ENCODE measurements around the gene PEX16.

Gene PEX16

GRCh38 chr11:45939836-45940235 lies 22.2 kb upstream of the PEX16 start:
- Histone ChIP-seq H3K4me3 (ENCODE audit: low read depth in 1 of 2, low read length in 2 of 2) (no peak overlapping the region), H3K9ac (ENCODE audit: low read length) (no peak overlapping the region), H3K27me3 (ENCODE audit: control insufficient read depth in 1 of 2, insufficient read depth in 2 of 2, low read length in 2 of 2) (no peaks in the 10 kb centered on the region), H3K9me3 (ENCODE audit: low read length) (no peaks in the 10 kb centered on the region), H3K36me3 (ENCODE audit: insufficient read depth, low read length) (peaks cover 52% of the 10 kb centered on the region), H3K27ac (ENCODE audit: low read depth, low read length) (no peak overlapping the region), H3K4me1 (ENCODE audit: insufficient read depth, low read length) (no peaks in the 10 kb centered on the region)

- no peaks in the 10 kb centered on the region for H3K27me3 ChIP-seq (ENCODE audit: control insufficient read depth in 1 of 2, insufficient read depth in 2 of 2, low read length in 2 of 2)
- H3K4me1 ChIP-seq (ENCODE audit: insufficient read depth, low read length), result peaks cover 6% of the 10 kb centered on the region
- H3K9ac ChIP-seq (ENCODE audit: low read length), result no peak overlapping the region
- no peak overlapping the region for H3K27ac ChIP-seq (ENCODE audit: low read depth, low read length)
- H3K4me3 ChIP-seq (ENCODE audit: low read depth in 1 of 2, low read length in 2 of 2), result no peak overlapping the region
- H3K9me3 ChIP-seq (ENCODE audit: low read length), result no peaks in the 10 kb centered on the region
- H3K36me3 ChIP-seq (ENCODE audit: insufficient read depth, low read length), result peaks cover 59% of the 10 kb centered on the region
These were observed 20.2 kb upstream of the PEX16 start for GRCh38 chr11:45937916-45938315.

- H3K4me1 ChIP-seq (ENCODE audit: insufficient read depth, low read length), result peaks cover 6% of the 10 kb centered on the region
- H3K27me3 ChIP-seq (ENCODE audit: control insufficient read depth in 1 of 2, insufficient read depth in 2 of 2, low read length in 2 of 2), result no peaks in the 10 kb centered on the region
- no peak overlapping the region for H3K27ac ChIP-seq (ENCODE audit: low read depth, low read length)
- H3K4me3 ChIP-seq (ENCODE audit: low read depth in 1 of 2, low read length in 2 of 2), result no peak overlapping the region
- no peaks in the 10 kb centered on the region for H3K9me3 ChIP-seq (ENCODE audit: low read length)
- peaks cover 55% of the 10 kb centered on the region for H3K36me3 ChIP-seq (ENCODE audit: insufficient read depth, low read length)
- no peak overlapping the region for H3K9ac ChIP-seq (ENCODE audit: low read length)
These were observed 18.9 kb upstream of the PEX16 start for GRCh38 chr11:45936511-45937054.

- no peak overlapping the region for H3K27ac ChIP-seq (ENCODE audit: low read depth, low read length)
These were observed 17.8 kb upstream of the PEX16 start for GRCh38 chr11:45935349-45936064.

GRCh38 chr11:45934580-45935318 lies 17.1 kb upstream of the PEX16 start:
- Histone ChIP-seq H3K36me3 (ENCODE audit: insufficient read depth, low read length) (peaks cover 60% of the 10 kb centered on the region), H3K9ac (ENCODE audit: low read length) (no peak overlapping the region), H3K27me3 (ENCODE audit: control insufficient read depth in 1 of 2, insufficient read depth in 2 of 2, low read length in 2 of 2) (no peaks in the 10 kb centered on the region), H3K4me3 (ENCODE audit: low read depth in 1 of 2, low read length in 2 of 2) (no peak overlapping the region), H3K4me1 (ENCODE audit: insufficient read depth, low read length) (peaks cover 6% of the 10 kb centered on the region), H3K27ac (ENCODE audit: low read depth, low read length) (no peak overlapping the region), H3K9me3 (ENCODE audit: low read length) (no peaks in the 10 kb centered on the region)

More at GRCh38 chr11:45935349-45936064, 17.8 kb upstream of the PEX16 start:
- Histone ChIP-seq H3K9ac (ENCODE audit: low read length) (no peak overlapping the region), H3K9me3 (ENCODE audit: low read length) (no peaks in the 10 kb centered on the region), H3K36me3 (ENCODE audit: insufficient read depth, low read length) (peaks cover 60% of the 10 kb centered on the region), H3K4me3 (ENCODE audit: low read depth in 1 of 2, low read length in 2 of 2) (no peak overlapping the region), H3K27me3 (ENCODE audit: control insufficient read depth in 1 of 2, insufficient read depth in 2 of 2, low read length in 2 of 2) (no peaks in the 10 kb centered on the region), H3K4me1 (ENCODE audit: insufficient read depth, low read length) (peaks cover 6% of the 10 kb centered on the region)

GRCh38 chr11:45933846-45934579 lies 16.3 kb upstream of the PEX16 start:
- Histone ChIP-seq H3K9ac (ENCODE audit: low read length) (no peak overlapping the region), H3K27ac (ENCODE audit: low read depth, low read length) (no peak overlapping the region), H3K4me3 (ENCODE audit: low read depth in 1 of 2, low read length in 2 of 2) (no peak overlapping the region), H3K4me1 (ENCODE audit: insufficient read depth, low read length) (peaks cover 6% of the 10 kb centered on the region), H3K9me3 (ENCODE audit: low read length) (no peaks in the 10 kb centered on the region), H3K36me3 (ENCODE audit: insufficient read depth, low read length) (peaks cover 60% of the 10 kb centered on the region), H3K27me3 (ENCODE audit: control insufficient read depth in 1 of 2, insufficient read depth in 2 of 2, low read length in 2 of 2) (no peaks in the 10 kb centered on the region)

GRCh38 chr11:45933131-45933831 lies 15.6 kb upstream of the PEX16 start:
- no peaks in the 10 kb centered on the region for H3K9me3 ChIP-seq (ENCODE audit: low read length)
- no peaks in the 10 kb centered on the region for H3K27me3 ChIP-seq (ENCODE audit: control insufficient read depth in 1 of 2, insufficient read depth in 2 of 2, low read length in 2 of 2)
- H3K4me1 ChIP-seq (ENCODE audit: insufficient read depth, low read length), result peaks cover 6% of the 10 kb centered on the region
- H3K9ac ChIP-seq (ENCODE audit: low read length), result no peak overlapping the region
- peaks cover 57% of the 10 kb centered on the region for H3K36me3 ChIP-seq (ENCODE audit: insufficient read depth, low read length)
- H3K27ac ChIP-seq (ENCODE audit: low read depth, low read length), result no peak overlapping the region
- no peak overlapping the region for H3K4me3 ChIP-seq (ENCODE audit: low read depth in 1 of 2, low read length in 2 of 2)

GRCh38 chr11:45932217-45932616 lies 14.5 kb upstream of the PEX16 start:
- Histone ChIP-seq H3K9me3 (ENCODE audit: low read length) (no peaks in the 10 kb centered on the region), H3K36me3 (ENCODE audit: insufficient read depth, low read length) (peaks cover 49% of the 10 kb centered on the region), H3K4me3 (ENCODE audit: low read depth in 1 of 2, low read length in 2 of 2) (no peak overlapping the region), H3K4me1 (ENCODE audit: insufficient read depth, low read length) (peaks cover 6% of the 10 kb centered on the region), H3K27me3 (ENCODE audit: control insufficient read depth in 1 of 2, insufficient read depth in 2 of 2, low read length in 2 of 2) (no peaks in the 10 kb centered on the region), H3K9ac (ENCODE audit: low read length) (no peak overlapping the region), H3K27ac (ENCODE audit: low read depth, low read length) (no peak overlapping the region)

- no peak overlapping the region for H3K4me3 ChIP-seq (ENCODE audit: low read depth in 1 of 2, low read length in 2 of 2)
- no peaks in the 10 kb centered on the region for H3K9me3 ChIP-seq (ENCODE audit: low read length)
- H3K4me1 ChIP-seq (ENCODE audit: insufficient read depth, low read length), result peaks cover 6% of the 10 kb centered on the region
- no peak overlapping the region for H3K9ac ChIP-seq (ENCODE audit: low read length)
- no peak overlapping the region for H3K27ac ChIP-seq (ENCODE audit: low read depth, low read length)
- H3K36me3 ChIP-seq (ENCODE audit: insufficient read depth, low read length), result peaks cover 45% of the 10 kb centered on the region
- H3K27me3 ChIP-seq (ENCODE audit: control insufficient read depth in 1 of 2, insufficient read depth in 2 of 2, low read length in 2 of 2), result no peaks in the 10 kb centered on the region
These were observed 14.1 kb upstream of the PEX16 start for GRCh38 chr11:45931739-45932138.

GRCh38 chr11:45930951-45931570 lies 13.4 kb upstream of the PEX16 start:
- Histone ChIP-seq H3K36me3 (ENCODE audit: insufficient read depth, low read length) (peaks cover 41% of the 10 kb centered on the region), H3K9me3 (ENCODE audit: low read length) (no peaks in the 10 kb centered on the region), H3K9ac (ENCODE audit: low read length) (no peak overlapping the region), H3K4me3 (ENCODE audit: low read depth in 1 of 2, low read length in 2 of 2) (no peak overlapping the region), H3K27me3 (ENCODE audit: control insufficient read depth in 1 of 2, insufficient read depth in 2 of 2, low read length in 2 of 2) (no peaks in the 10 kb centered on the region), H3K27ac (ENCODE audit: low read depth, low read length) (no peak overlapping the region), H3K4me1 (ENCODE audit: insufficient read depth, low read length) (peaks cover 6% of the 10 kb centered on the region)

Data from muscle layer of colon (tissue), 2 donors.